Astrocyte (in vitro differentiated cells and primary cell): Measurements from ENCODE around the gene FAM110C.

Experiments used
- EZH2 ChIP-seq: IDR thresholded peaks from 2 replicates; pipeline ENCODE4 v1.6.1; 2012; ENCODE audit warnings: mild to moderate bottlenecking, low read length, inconsistent platforms; ENCODE audit not compliant: insufficient read depth
- TF ChIP-seq, protein P1 (sequence below): IDR thresholded peaks from 2 replicates; pipeline ENCODE4 v1.5.1; 2011; ENCODE audit warnings: low read depth, mild to moderate bottlenecking, inconsistent platforms, low read length, moderate library complexity; ENCODE audit not compliant: insufficient read depth

DNA sequence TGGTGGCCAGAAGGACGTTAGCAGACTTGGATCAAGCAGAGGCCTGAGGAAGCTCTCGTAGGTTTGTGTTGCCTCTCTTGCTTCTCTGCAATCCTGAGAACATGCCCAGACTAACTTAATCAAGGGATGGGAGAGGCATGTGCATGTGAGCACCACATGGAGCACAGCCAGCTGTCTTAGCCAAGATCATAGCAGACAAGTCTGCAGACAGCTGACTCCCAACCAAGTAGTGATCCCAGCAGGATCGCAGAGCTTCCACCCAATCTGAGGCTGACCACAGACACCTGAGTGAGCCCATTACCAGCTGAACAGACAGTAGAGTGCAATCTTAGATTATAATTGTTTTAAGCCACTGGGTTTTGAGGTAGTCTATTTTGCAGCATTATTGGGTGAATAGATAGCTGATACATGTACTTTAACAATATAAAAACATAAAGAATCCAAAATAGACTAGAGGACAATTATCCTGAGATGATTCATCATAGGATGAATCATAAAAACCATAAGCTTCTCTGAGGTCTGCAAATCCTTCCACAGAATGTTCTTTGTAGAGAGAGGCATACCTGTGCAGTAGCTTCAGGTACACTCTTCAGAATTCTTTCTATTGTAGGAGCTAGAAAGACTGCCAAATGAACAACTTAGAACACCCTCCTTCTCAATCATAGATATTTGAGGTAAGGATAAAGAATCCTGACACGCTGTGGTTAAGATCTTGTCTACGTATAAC is 25.2 kb upstream of the FAM110C start:
- TF ChIP-seq, protein P1, sequence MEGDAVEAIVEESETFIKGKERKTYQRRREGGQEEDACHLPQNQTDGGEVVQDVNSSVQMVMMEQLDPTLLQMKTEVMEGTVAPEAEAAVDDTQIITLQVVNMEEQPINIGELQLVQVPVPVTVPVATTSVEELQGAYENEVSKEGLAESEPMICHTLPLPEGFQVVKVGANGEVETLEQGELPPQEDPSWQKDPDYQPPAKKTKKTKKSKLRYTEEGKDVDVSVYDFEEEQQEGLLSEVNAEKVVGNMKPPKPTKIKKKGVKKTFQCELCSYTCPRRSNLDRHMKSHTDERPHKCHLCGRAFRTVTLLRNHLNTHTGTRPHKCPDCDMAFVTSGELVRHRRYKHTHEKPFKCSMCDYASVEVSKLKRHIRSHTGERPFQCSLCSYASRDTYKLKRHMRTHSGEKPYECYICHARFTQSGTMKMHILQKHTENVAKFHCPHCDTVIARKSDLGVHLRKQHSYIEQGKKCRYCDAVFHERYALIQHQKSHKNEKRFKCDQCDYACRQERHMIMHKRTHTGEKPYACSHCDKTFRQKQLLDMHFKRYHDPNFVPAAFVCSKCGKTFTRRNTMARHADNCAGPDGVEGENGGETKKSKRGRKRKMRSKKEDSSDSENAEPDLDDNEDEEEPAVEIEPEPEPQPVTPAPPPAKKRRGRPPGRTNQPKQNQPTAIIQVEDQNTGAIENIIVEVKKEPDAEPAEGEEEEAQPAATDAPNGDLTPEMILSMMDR = no peak
- TF ChIP-seq EZH2 = no peak
